ENCODE results near the gene HOMER2. TPM values are rescaled to one million over a fixed set of nuclear protein-coding genes. Genes with fewer than 3 reads are reported as not detected.

HOMER2 gene
- total and polyA plus RNA-seq, 2 of the 13 experiments (the other 11 are each of a cell fraction or from before 2014, with no cell fraction given), result 12.9 to 14.1 TPM

- TF ChIP-seq CREB1 (IDR thresholded peaks at IDR 0.05), result peak; percentile 31; the same call in 1 of the 2 replicates
- no peak for TF ChIP-seq CREB1 (CRISPR knock-in tag; IDR thresholded peaks at IDR 0.05)
- no peak for TF ChIP-seq TEAD2 (CRISPR knock-in tag; IDR thresholded peaks at IDR 0.05)
- peak; percentile 79 for TF ChIP-seq FOSL2 (CRISPR knock-in tag; IDR thresholded peaks at IDR 0.05)
- TF ChIP-seq RNF219 (CRISPR knock-in tag; IDR thresholded peaks at IDR 0.05), result no peak
- no peak for TF ChIP-seq ZNF501 (CRISPR knock-in tag; IDR thresholded peaks at IDR 0.05)
- TF ChIP-seq PCBP2 (optimal IDR thresholded peaks at IDR 0.05; ENCODE audit: low read depth, low read length, poor library complexity, severe bottlenecking), result no peak
- TF ChIP-seq PRMT3 (CRISPR knock-in tag; IDR thresholded peaks at IDR 0.05; ENCODE audit: borderline replicate concordance, low read depth), result no peak
- no peak for TF ChIP-seq CENPX (CRISPR knock-in tag; IDR thresholded peaks at IDR 0.05)
- TF ChIP-seq ZNF446 (CRISPR knock-in tag; IDR thresholded peaks at IDR 0.05), result no peak
- TF ChIP-seq ZBTB21 (CRISPR knock-in tag; IDR thresholded peaks at IDR 0.05), result peak; percentile 89
- peak; percentile 66 for TF ChIP-seq SAP130 (CRISPR knock-in tag; IDR thresholded peaks at IDR 0.05; ENCODE audit: low read depth)
- TF ChIP-seq ETS1 (CRISPR knock-in tag; IDR thresholded peaks at IDR 0.05), result no peak
These were observed 15.4 kb downstream of the HOMER2 start (continued) for GRCh38 chr15:82936966-82937711.
